MM.1S (cell line): Measurements from ENCODE around the gene PRUNE2.

Experiments used
- CTCF ChIP-seq: fragments of 300-600 bp; sonication (generic); IDR thresholded peaks from 2 replicates; pipeline ENCODE4 v1.5.1; 2016; ENCODE audit warnings: antibody characterized with exemption, low read length, mixed read lengths
- EZH2phosphoT487 ChIP-seq: fragments of 300-600 bp; sonication (generic); IDR thresholded peaks from 2 replicates; pipeline ENCODE4 v1.6.1; 2018; ENCODE audit warnings: antibody characterized with exemption, low read length

GRCh38 chr9:76873821-76874220 lies 32.1 kb downstream of the PRUNE2 start:
- TF ChIP-seq CTCF (no peak), EZH2phosphoT487 (no peak)
